ENCODE data around the gene WEE1.
"Not testable (repeated sequence)": the region's sequence is repeated elsewhere in the genome, so short reads cannot be mapped to it uniquely, and the experiment has no call there.

The WEE1 gene

GRCh38 chr11:9616858-9617257, 43.4 kb downstream of the WEE1 start:
- FAIRE-seq (no peak), DNase-seq (ENCODE audit: extremely low spot score, insufficient read length, low read depth) (no peak)

- no peak for DNase-seq (ENCODE audit: extremely low spot score, insufficient read length, low read depth)
- FAIRE-seq: no peak
Measured at GRCh38 chr11:9617940-9618339, 44.5 kb downstream of the WEE1 start.

GRCh38 chr11:9619004-9619403, 45.5 kb downstream of the WEE1 start:
- FAIRE-seq: no peak

GRCh38 chr11:9619971-9620370, 46.5 kb downstream of the WEE1 start:
- no peak for DNase-seq (ENCODE audit: extremely low spot score, insufficient read length, low read depth)
- FAIRE-seq: no peak

More at GRCh38 chr11:9619004-9619403, 45.5 kb downstream of the WEE1 start:
- DNase-seq (ENCODE audit: extremely low spot score, insufficient read length, low read depth): no peak

GRCh38 chr11:9622353-9622752, 48.9 kb downstream of the WEE1 start:
- FAIRE-seq: not testable (repeated sequence)

GRCh38 chr11:9623053-9623452, 49.6 kb downstream of the WEE1 start:
- not testable (repeated sequence) for FAIRE-seq; DNase-seq (ENCODE audit: extremely low spot score, insufficient read length, low read depth)

More at GRCh38 chr11:9622353-9622752, 48.9 kb downstream of the WEE1 start:
- DNase-seq (ENCODE audit: extremely low spot score, insufficient read length, low read depth): not testable (repeated sequence)

GRCh38 chr11:9624448-9624847, 51.0 kb downstream of the WEE1 start:
- DNase-seq (ENCODE audit: extremely low spot score, insufficient read length, low read depth) (no peak), FAIRE-seq (no peak)

GRCh38 chr11:9625162-9625561, 51.7 kb downstream of the WEE1 start:
- no peak for DNase-seq (ENCODE audit: extremely low spot score, insufficient read length, low read depth)
- FAIRE-seq: no peak

GRCh38 chr11:9625728-9626127, 52.3 kb downstream of the WEE1 start:
- FAIRE-seq (no peak), DNase-seq (ENCODE audit: extremely low spot score, insufficient read length, low read depth) (no peak)

GRCh38 chr11:9626496-9627394, 53.3 kb downstream of the WEE1 start:
- FAIRE-seq (peak; percentile 71), DNase-seq (ENCODE audit: extremely low spot score, insufficient read length, low read depth) (no peak)

- FAIRE-seq (peak; percentile 68), DNase-seq (ENCODE audit: extremely low spot score, insufficient read length, low read depth) (no peak)
Measured at GRCh38 chr11:9629064-9629463, 55.6 kb downstream of the WEE1 start.

- FAIRE-seq: no peak
- DNase-seq (ENCODE audit: extremely low spot score, insufficient read length, low read depth): no peak
Measured at GRCh38 chr11:9633679-9634078, 60.2 kb downstream of the WEE1 start.

- DNase-seq (ENCODE audit: extremely low spot score, insufficient read length, low read depth) (no peak), FAIRE-seq (no peak)
Measured at GRCh38 chr11:9636691-9637090, 63.2 kb downstream of the WEE1 start.

- FAIRE-seq (no peak), DNase-seq (ENCODE audit: extremely low spot score, insufficient read length, low read depth) (no peak)
Measured at GRCh38 chr11:9639099-9639498, 65.6 kb downstream of the WEE1 start.

All from GM18507 (cell line).